Measurements from ENCODE around the gene RAP2C.
"Not testable (repeated sequence)": the region's sequence is repeated elsewhere in the genome, so short reads cannot be mapped to it uniquely, and the experiment has no call there.

RAP2C gene

DNA sequence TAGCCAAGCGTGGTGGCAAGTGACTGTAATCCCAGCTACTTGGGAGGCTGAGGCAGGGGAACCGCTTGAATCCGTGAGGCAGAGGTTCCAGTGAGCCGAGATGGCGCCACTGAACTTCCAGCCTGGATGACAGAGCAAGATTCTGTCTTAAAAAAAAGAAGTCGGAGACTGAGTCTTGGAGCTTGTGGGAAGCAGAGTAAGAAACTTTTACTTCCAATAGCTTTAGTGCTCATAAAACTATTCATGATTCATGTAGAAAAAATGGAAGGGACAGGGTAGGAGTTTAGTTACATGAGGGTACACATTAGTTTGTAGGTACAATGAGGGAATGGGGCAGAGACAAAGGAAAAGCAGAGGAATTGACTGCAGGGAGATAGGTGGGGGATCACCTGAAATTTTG is 19.3 kb downstream of the RAP2C start:
- no peak for DNase-seq (ENCODE audit: low spot score)

DNA sequence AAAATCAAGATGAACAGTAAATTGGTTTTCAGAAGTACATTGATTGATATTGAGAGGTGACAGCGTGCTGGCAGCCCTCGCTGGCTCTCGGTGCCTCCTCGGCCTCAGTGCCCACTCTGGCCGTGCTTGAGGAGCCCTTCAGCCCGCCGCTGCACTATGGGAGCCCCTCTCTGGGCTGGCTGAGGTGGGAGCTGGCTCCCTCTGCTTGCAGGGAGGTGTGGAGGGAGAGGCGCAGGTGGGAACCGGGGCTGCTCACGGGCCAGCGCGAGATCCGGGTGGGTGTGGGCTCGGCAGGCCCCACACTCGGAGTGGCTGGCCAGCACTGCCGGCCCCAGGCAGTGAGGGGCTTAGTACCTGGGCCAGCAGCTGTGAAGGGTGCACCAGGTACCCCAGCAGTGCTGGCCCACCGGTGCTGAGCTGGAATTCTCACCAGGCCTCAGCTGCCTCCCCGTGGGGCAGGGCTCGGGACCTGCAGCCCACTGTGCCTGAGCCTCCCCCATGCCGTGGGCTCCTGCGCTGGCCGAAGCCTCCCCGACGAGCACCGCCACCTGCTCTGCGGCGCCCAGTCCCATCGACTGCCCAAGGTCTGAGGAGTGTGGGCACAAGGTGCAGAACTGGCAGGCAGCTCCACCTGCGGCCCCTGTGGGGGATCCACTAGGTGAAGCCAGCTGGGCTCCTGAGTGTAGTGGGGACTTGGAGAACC is 25.2 kb downstream of the RAP2C start:
- no peak for DNase-seq (ENCODE audit: low spot score)

DNA sequence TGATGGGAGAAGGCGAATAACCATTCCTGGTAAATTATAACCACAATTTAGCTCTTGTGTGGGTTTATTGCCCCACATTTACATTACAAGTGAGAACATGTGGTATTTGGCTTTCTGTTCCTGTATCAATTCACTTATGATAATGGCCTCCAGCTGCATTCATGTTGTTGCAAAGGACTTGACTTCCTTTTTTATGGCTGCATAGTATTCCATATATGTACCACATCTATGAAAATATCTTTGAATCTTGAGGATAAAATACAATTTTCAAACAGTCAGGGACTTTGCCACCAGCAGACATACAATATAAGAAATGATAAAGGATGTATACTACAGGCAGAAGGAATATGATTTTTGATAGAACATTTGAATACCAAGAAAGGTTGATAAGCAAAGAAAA is 27.3 kb downstream of the RAP2C start:
- DNase-seq (ENCODE audit: low spot score) = no peak

DNA sequence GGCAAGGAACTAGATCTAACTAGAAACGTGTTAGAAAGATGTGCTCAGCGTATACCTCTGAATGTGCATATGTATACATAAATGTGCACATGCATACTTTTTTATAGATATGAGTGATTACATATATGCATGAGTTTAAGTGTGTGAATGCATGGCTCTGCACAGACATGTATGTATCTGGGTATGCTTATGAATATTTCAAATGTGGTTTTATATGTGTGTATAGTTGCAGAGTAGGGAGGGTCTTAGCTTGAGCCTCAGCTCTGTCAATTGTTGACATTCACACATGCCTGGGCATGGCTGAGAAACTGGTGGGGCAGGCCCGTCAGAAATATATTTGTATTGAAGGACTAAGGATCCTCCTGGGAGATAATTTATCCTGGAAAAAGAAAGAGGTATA is 31.1 kb downstream of the RAP2C start:
- DNase-seq (ENCODE audit: low spot score) = no peak

DNA sequence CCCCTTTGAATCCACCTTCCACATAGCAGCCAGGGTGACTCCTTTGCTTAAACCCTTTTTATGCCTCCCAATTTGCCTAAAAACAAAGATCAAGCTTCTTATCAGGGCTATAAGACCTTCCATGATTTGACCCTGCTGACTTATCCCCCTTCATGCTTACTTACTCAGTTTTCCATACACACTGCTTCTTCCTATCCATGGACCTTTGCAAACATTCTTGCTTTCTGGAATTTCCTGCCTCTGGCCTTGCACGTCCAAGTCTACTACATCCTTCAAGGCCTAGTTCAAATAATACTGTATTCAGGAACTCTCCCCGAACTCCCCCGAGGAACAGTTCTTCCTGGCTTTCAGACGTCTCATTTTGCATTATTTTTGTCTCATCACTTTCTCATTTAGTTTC is 31.8 kb downstream of the RAP2C start:
- no peak for DNase-seq (ENCODE audit: low spot score)

DNA sequence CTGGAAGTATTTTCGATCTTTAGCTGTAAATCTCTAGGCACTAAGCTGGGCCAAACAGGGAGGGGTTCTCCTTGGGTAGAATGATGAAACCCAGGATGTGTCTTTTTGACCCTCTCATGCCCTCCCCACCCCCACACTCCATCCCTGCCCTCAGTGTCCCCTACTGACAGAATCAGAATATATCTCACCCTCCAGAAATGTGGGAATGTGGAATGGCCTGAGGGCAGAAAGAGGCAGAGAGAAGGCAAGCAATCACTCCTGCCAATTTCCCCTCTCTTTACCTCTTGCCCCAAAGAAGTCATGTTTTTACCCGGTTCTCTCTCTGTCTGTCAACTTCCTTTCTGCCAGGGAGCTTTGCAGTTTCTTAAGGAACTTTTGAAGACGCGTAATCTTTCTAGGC is 34.4 kb downstream of the RAP2C start:
- no peak for DNase-seq (ENCODE audit: low spot score)

DNA sequence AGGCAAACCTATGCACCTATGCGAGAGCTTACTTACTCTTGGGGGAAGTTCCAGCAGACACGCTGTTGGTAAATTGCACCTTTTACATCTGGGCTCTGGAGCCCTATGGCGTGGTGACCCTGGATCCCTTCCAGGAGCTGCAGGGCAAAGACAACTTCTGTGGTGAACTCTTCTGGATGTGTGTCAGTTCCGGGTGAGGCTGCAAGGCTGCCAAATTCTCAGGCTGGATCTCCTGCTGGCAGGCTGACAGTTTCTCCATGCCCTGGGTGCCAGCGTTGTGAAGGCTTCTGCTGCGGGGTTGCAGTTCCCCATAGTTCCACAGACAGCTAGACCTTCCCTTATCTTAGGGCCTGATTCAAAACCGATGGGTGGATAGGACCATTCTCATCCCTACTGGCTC is 37.9 kb downstream of the RAP2C start:
- DNase-seq (ENCODE audit: low spot score) = no peak

DNA sequence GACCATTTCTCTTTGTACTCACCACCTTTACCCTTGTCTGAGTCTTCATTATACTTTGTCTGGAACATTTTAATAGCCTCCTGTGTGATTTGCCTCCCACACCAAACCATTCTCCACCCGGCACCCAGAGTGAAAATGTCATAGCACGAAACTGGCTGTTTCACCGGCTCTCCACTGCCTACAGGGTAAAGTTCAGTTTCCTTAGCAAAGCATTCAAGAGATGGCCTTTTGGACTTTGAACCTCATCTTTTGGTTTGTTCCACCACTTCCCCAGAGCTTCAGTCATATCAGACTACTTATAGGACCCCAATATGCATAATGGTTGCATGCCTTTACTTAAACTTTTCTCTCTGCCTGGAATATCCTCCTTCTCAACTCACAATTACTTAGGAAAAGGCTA is 38.3 kb downstream of the RAP2C start:
- DNase-seq (ENCODE audit: low spot score) = no peak

DNA sequence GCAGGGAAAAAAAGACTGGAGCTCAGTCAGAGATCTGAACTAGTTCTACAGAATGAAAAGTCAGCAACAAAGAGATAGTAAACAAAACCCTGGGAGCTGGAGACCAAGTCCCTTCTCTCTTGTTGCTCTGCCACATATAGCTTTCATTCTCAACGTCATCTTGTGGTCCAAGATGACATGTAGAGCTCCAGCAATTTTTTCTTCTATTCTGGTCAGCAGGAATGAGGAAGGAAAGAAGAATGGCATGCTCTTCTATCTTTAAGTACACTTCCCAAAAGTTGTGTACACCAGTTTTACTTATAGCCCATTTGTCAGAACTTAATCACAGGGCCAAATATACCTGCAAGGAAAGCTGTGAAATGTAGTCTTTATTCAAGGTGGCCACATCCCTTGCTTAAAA is 45.6 kb downstream of the RAP2C start:
- DNase-seq (ENCODE audit: low spot score) = no peak

DNA sequence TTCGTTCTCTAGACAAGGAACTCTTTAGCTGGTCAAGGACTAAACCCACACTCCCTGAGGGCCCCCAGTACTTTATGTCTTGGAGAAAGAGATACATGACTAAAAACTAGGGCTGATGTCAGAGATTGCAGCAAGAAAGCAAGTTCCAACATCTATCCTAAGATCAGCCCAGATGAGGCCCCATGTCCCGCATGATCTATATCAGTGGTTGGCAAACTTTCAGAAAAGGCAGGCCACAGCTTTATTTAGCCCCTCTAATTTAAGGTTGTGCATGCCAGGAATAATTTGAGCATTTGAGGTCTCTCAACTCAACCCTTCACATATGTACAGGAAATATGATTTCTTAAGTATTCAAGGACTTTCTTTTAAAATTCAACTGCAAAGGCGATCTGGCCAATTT is 47.4 kb downstream of the RAP2C start:
- DNase-seq (ENCODE audit: low spot score) = no peak

DNA sequence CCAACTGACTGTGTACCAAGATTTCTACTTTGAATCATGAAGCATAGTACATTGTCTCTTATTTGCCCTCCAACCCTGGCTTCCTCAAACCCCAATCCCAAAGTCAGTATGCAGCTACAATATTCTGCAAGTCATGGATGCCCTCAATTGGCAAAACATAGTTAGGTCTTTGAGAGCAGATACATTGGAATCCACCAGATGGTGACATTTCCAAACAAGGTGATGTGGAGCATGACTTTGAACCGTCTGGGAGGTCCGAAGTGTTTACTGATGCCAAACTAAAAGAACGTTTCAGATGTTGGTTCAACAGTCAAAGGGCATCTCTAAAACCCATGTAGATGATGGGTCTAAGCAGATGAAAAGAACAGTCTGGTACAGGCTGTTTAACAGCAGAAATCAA is 47.8 kb downstream of the RAP2C start:
- no peak for DNase-seq (ENCODE audit: low spot score)

DNA sequence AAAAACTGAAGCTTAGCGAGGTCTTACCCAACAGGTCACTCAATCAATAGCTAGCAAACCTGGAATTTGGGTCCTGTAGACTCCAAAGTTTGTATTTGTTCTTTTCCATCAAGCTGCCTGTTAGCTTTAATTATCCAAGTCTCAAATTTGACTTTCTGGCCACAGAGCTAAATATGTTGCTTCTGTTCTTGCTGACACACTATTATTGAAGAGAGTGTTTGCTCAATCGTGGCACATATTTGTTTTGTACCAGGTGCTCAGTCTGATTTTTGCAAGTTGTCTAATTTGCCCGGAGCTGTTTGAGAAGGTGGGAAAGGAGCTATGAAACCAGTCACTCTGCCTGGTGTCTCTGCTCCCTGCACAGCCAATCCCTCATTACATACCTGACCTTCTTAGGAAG is 49.7 kb downstream of the RAP2C start:
- no peak for DNase-seq (ENCODE audit: low spot score)

DNA sequence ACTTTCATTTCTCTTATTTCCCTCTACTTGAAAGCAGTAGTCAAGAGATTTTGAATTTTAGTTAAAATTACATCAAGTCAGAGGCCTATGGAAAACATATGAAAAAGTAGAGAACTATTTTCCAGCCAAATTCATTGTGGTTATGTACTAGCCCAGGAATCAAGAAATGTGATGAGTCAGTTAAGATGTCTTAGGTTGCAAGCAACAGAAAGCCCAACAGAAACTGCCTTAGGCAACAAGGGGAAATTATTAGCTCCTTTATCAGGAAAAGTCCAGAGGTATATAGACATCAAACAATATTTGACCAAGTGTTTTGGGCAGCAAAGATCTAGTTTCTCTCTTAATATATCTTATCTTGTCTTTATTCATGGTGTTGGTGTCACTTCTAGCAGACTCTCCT is 53.6 kb downstream of the RAP2C start:
- no peak for DNase-seq (ENCODE audit: low spot score)

DNA sequence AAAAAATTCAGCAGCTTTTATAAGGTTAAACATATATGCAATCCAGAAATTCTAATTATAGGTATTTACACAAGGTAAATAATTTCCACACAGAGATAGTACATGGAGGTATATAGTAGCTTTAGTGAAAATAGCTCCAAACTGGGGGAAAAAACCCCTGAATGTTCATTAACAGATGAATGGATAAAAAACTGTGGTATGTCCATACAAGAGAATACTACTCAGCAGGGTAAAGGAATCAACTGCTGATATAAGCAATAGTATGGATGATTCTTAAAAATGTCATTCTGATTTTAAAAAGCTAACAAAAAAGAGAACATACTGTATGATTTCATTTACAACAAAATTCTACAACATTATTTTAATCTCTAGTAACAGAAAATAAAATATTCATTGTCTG is 54.2 kb downstream of the RAP2C start:
- no peak for DNase-seq (ENCODE audit: low spot score)

DNA sequence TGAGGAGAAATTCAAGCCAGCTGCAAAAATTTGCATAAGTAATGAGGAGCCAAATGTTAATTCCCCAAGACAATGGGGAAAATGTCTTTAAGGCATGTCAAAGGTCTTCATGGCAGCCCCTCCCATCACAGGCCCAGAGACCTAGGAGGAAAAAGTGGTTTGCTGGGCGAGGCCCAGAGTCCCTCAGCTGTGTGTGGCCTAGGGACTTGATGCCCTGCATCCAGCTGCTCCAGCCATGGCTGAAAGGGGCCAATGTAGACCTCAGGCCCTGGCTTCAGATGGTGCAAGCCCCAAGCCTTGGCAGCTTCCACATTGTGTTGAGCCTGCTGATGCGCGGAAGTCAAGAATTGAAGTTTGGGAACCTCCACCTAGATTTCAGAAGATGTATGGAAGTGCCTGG is 56.2 kb downstream of the RAP2C start:
- not testable (repeated sequence) for DNase-seq (ENCODE audit: low spot score)

DNA sequence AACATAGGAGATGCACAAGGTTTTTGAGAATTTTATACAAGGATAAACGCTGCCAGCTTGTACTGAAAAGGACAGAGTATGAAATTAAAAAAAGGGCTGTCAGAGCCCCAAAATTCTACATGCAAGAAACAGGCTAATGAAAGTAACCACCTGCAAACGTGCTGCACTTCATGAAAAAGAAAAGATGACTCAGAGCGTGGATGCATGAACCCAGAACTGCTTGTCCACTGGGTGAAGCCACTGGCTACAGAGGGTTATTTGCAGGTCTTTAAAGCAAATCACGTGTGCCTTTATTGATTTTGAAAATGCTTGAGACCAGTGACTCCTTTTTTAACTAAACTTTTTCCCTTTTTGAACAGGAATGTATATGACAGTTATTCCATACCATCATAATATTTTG is 66.1 kb downstream of the RAP2C start:
- no peak for DNase-seq (ENCODE audit: low spot score)

Measured in CD4-positive, alpha-beta T cell treated with Interleukin-2 at 100 ng/mL for 4 hours (primary cell).